MM.1S (cell line): Measurements from ENCODE around the gene DAB2IP.

Experiments
- DNase-seq: peaks from one replicate; pipeline ENCODE4 v3.0.0-alpha.2; 2015
- H2AFZ ChIP-seq: fragments of 300-600 bp; sonication (generic); 2 replicates; pipeline ENCODE4 v1.6.0; 2016; ENCODE audit warnings: antibody characterized with exemption, low read length
- H3F3A ChIP-seq: fragments of 300-600 bp; sonication (generic); 2 replicates; pipeline ENCODE4 v1.6.1; 2016; ENCODE audit warnings: mild to moderate bottlenecking, antibody characterized with exemption, low read length, moderate library complexity, mixed read lengths; ENCODE audit not compliant: insufficient read depth
- H3K27ac ChIP-seq: fragments of 300-600 bp; sonication (generic); 2 replicates; pipeline ENCODE4 v1.5.1; 2016; ENCODE audit warnings: mild to moderate bottlenecking, low read length
- H3K27me3 ChIP-seq: fragments of 300-600 bp; sonication (generic); replicated peaks from 2 replicates; pipeline ENCODE4 v1.6.0; 2016; ENCODE audit warnings: low read length; ENCODE audit not compliant: insufficient read depth
- H3K36me3 ChIP-seq: fragments of 300-600 bp; sonication (generic); replicated peaks from 2 replicates; pipeline ENCODE4 v1.6.1; 2016; ENCODE audit warnings: mild to moderate bottlenecking, low read length, mixed read lengths; ENCODE audit not compliant: insufficient read depth
- H3K4me1 ChIP-seq: fragments of 300-600 bp; sonication (generic); 2 replicates; pipeline ENCODE4 v1.6.1; 2016; ENCODE audit warnings: low read length, mixed read lengths
- H3K4me2 ChIP-seq: fragments of 300-600 bp; sonication (generic); 2 replicates; pipeline ENCODE4 v1.6.0; 2016; ENCODE audit warnings: low read depth, low read length
- H3K4me3 ChIP-seq: fragments of 300-600 bp; sonication (generic); 2 replicates; pipeline ENCODE4 v1.5.1; 2016; ENCODE audit warnings: low read length, mixed read lengths
- H3K79me2 ChIP-seq: fragments of 300-600 bp; sonication (generic); 2 replicates; pipeline ENCODE4 v1.6.1; 2016; ENCODE audit warnings: mixed run types, low read length, mixed read lengths
- H3K9ac ChIP-seq: fragments of 300-600 bp; sonication (generic); 2 replicates; pipeline ENCODE4 v1.6.1; 2016; ENCODE audit warnings: low read length, mixed read lengths
- H3K9me2 ChIP-seq: fragments of 300-600 bp; sonication (generic); replicated peaks from 2 replicates; pipeline ENCODE4 v1.6.1; 2016; ENCODE audit warnings: mild to moderate bottlenecking, low read length, mixed read lengths; ENCODE audit not compliant: insufficient read depth
- H3K9me3 ChIP-seq: fragments of 300-600 bp; sonication (generic); replicated peaks from 2 replicates; pipeline ENCODE4 v1.6.1; 2016; ENCODE audit warnings: mild to moderate bottlenecking, low read length, mixed read lengths; ENCODE audit not compliant: insufficient read depth
- H4K20me1 ChIP-seq: fragments of 300-600 bp; sonication (generic); 2 replicates; pipeline ENCODE4 v1.6.1; 2016; ENCODE audit warnings: mild to moderate bottlenecking, low read length, moderate library complexity, mixed read lengths; ENCODE audit not compliant: insufficient read depth
- CTCF ChIP-seq: fragments of 300-600 bp; sonication (generic); IDR thresholded peaks from 2 replicates; pipeline ENCODE4 v1.5.1; 2016; ENCODE audit warnings: antibody characterized with exemption, low read length, mixed read lengths
- EZH2 ChIP-seq: fragments of 300-600 bp; sonication (generic); optimal IDR thresholded peaks from 2 replicates; pipeline ENCODE3; 2017; ENCODE audit warnings: low read depth, mild to moderate bottlenecking, antibody characterized with exemption, low read length, mixed read lengths
- EZH2phosphoT487 ChIP-seq: fragments of 300-600 bp; sonication (generic); IDR thresholded peaks from 2 replicates; pipeline ENCODE4 v1.6.1; 2018; ENCODE audit warnings: antibody characterized with exemption, low read length

DAB2IP gene

GRCh38 chr9:121685795-121686377, 34.5 kb downstream of the DAB2IP start:
- no peak for DNase-seq
- TF ChIP-seq CTCF, result no peak
- no peak for TF ChIP-seq EZH2
- no peak for TF ChIP-seq EZH2phosphoT487
- Histone ChIP-seq H3K9ac (no peak overlapping the region), H3K4me2 (no peak overlapping the region), H2AFZ (no peak overlapping the region), H3K9me3 (no peaks in the 10 kb centered on the region), H3K36me3 (no peaks in the 10 kb centered on the region), H4K20me1 (no peaks in the 10 kb centered on the region), H3K9me2 (no peaks in the 10 kb centered on the region), H3K4me3 (no peak overlapping the region), H3F3A (no peaks in the 10 kb centered on the region), H3K79me2 (no peaks in the 10 kb centered on the region), H3K27me3 (peaks cover 8% of the 10 kb centered on the region), H3K4me1 (no peaks in the 10 kb centered on the region), H3K27ac (no peak overlapping the region)

DNA sequence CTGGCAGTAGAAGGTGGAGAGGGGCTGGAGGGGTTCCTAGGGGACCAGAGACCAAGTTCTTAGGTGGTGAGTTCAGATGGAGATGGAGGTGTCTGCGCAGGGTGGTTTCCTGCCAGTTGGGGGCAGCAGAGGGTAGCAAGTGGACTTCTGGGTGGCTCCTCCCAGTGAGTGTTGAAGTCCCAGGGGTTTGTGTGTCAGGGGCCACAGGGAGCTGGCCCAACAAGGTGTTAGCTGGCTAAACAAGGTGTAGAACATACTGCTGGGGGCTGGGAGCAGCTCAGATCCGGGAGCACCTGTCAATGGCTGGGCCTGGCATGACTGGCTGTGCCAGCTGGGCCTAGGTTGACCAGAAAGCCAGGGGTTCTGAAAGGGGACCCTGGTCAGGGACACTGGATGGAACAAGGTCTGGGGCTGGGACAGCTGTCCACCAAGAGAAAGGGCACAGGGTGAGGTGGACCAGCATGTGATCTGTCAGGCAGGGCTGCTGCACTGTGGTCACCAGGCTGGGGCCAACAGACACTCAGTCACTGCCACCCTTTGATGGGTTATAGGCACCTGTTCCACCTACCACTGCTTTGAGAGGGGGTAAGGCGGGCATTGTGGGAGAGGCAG, 35.6 kb downstream of the DAB2IP start:
- Histone ChIP-seq H3K4me3 (no peak overlapping the region), H3K27me3 (peaks cover 8% of the 10 kb centered on the region), H3F3A (no peaks in the 10 kb centered on the region), H3K79me2 (no peaks in the 10 kb centered on the region), H3K9me2 (no peaks in the 10 kb centered on the region), H2AFZ (no peak overlapping the region), H3K9ac (no peak overlapping the region), H3K4me1 (no peaks in the 10 kb centered on the region), H3K36me3 (no peaks in the 10 kb centered on the region), H3K27ac (no peak overlapping the region), H4K20me1 (no peaks in the 10 kb centered on the region), H3K9me3 (no peaks in the 10 kb centered on the region), H3K4me2 (no peak overlapping the region)
- peak; percentile 63 for DNase-seq
- no peak for TF ChIP-seq EZH2
- peak; percentile 93 for TF ChIP-seq CTCF

DNA sequence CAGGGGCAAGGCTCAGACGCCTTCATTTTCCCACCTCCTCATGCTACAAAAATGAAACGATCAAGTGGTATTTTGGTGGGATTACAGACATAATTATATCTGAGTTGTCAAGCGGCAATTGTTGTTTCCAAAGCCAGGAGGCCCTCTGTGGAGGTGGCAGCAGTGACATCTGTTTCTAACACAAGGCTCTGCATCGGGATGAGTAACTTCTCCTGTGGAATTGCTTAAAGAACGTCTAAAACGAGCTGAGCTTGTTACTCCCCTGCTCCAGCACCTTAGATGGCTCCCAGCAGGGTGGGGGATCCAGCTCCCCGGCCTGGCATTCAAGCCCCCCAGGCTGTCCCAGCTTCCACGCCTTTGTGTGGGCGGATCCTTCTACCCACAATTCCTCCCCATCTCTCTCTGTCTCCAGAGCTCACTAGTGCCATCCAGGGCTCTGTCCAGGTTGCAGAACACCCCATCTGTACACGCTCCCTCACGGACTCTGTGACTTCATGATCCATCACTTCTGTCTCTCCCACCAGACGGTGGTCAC, 36.8 kb downstream of the DAB2IP start:
- no peak overlapping the region for H2AFZ ChIP-seq
- H3K4me2 ChIP-seq, result no peak overlapping the region
- TF ChIP-seq CTCF (no peak), EZH2phosphoT487 (no peak), EZH2 (no peak)

More for the DNA sequence above, 36.8 kb downstream of the DAB2IP start:
- Histone ChIP-seq H3F3A (no peaks in the 10 kb centered on the region), H3K9me2 (no peaks in the 10 kb centered on the region), H3K4me1 (no peaks in the 10 kb centered on the region), H4K20me1 (no peaks in the 10 kb centered on the region), H3K27ac (no peak overlapping the region), H3K36me3 (no peaks in the 10 kb centered on the region), H3K9ac (no peak overlapping the region), H3K9me3 (no peaks in the 10 kb centered on the region), H3K4me3 (no peak overlapping the region), H3K27me3 (peaks cover 8% of the 10 kb centered on the region), H3K79me2 (no peaks in the 10 kb centered on the region)
- DNase-seq, result no peak
